Gastroesophageal sphincter (tissue), 4 donors: ENCODE results near the gene DUOX1. TPM values are rescaled to one million over a fixed set of nuclear protein-coding genes. Genes with fewer than 3 reads are reported as not detected.
"Not testable (repeated sequence)": the region's sequence is repeated elsewhere in the genome, so short reads cannot be mapped to it uniquely, and the experiment has no call there.

Experiments
- ATAC-seq: fragments of 150-250 bp; one replicate; pipeline ENCODE4 v1.9.1; 2016; ENCODE audit warnings: mild to moderate bottlenecking, moderate library complexity
- H3K27ac ChIP-seq, 4 donors: fragments of 200-600 bp; sonication (generic) in 3 of 4; 1 replicate in 3 of 4; 2 replicates in 1 of 4; pipeline ENCODE4 v1.5.1; 2016 to 2019
- H3K27me3 ChIP-seq: fragments of 200-600 bp; sonication (generic); one replicate; pipeline ENCODE4 v1.5.1; 2019
- H3K36me3 ChIP-seq, 2 donors: fragments of 200-600 bp; sonication (generic); one replicate each; pipeline ENCODE4 v1.5.1; 2019; ENCODE audit warnings: control low read depth in 1 of 2
- H3K4me1 ChIP-seq, 3 donors: fragments of 200-600 bp; sonication (generic); 1 replicate in 2 of 3; 2 replicates in 1 of 3; pipeline ENCODE4 v1.5.1; 2016 to 2019; ENCODE audit warnings: control low read depth in 2 of 3
- H3K4me3 ChIP-seq, 2 donors: fragments of 200-600 bp; sonication (generic); one replicate each; pipeline ENCODE4 v1.5.1; 2019; ENCODE audit warnings: mild to moderate bottlenecking in 1 of 2, moderate library complexity in 1 of 2
- H3K9me3 ChIP-seq, 3 donors: fragments of 200-600 bp; sonication (generic); one replicate each; pipeline ENCODE4 v1.5.1; 2017 to 2019; ENCODE audit warnings: control low read depth in 2 of 3
- EP300 ChIP-seq: sonication (generic); formaldehyde crosslinking; IDR thresholded peaks from one replicate; pipeline ENCODE4 v1.6.1; 2017; ENCODE audit warnings: antibody characterized with exemption, mild to moderate bottlenecking
- POLR2A ChIP-seq, 2 donors: fragments of 450-650 bp; IDR thresholded peaks; one replicate each; pipeline ENCODE4 v1.6.1; 2017; ENCODE audit warnings: antibody characterized with exemption in 2 of 2, mild to moderate bottlenecking in 2 of 2, moderate library complexity in 1 of 2
- POLR2AphosphoS5 ChIP-seq: sonication (generic); formaldehyde crosslinking; IDR thresholded peaks from one replicate; pipeline ENCODE4 v1.6.1; 2017; ENCODE audit warnings: antibody characterized with exemption
- WGBS, 2 donors: methylation state at CpG; one replicate each; pipeline ENCODE4 v1.1.5; 2018; ENCODE audit warnings: low coverage in 1 of 2; 5-methylcytosine and 5-hydroxymethylcytosine counted together
- total RNA-seq, 4 donors: library from RNA; depleted of rRNA; stranded (reverse); fragments of >200 nt; gene quantifications; one replicate each; pipeline ENCODE4 v1.1.0, GENCODE V29; 2016
- TF ChIP-seq, protein P1 (sequence below), 4 experiments: fragments of 200-600 bp in 2 of 4; fragments of 450-650 bp in 2 of 4; sonication (generic) in 1 of 4; IDR thresholded peaks; one replicate each; pipeline ENCODE4 v1.5.1; 2017 to 2019; ENCODE audit warnings: antibody characterized with exemption in 4 of 4, mild to moderate bottlenecking in 2 of 4, moderate library complexity in 2 of 4

The DUOX1 gene
- 1 to 10 TPM in 2 of 4 donors, under 1 TPM in 2; 0.08 to 2.7 (median 1.1) TPM for total RNA-seq

DNA sequence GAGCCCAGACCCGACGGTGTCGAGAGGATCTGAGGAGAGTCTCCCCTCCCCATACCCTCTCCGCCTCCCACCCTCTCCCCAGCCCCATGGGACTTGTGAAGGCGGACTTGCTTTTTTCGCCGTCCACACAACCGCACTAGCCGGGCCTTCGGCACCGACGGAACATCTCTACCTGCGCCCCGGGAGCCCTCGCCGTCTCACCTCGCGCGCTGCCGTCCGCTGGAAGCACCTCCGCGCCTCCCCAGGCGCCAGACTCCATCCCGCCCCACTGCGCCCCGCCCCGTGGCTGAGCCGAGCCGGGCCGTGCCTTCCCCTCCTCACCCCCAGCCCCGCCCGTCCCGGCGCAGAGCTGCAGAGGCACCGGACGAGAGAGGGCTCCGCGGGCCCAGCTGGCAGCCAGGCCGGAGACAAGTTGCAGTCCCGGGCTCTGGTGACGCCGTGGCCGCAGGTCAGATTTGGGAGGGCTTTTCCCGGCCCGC is at the start of gene DUOX1, which contains the start of gene DUOXA1:
DUOX1 (plus strand) TSS at position 344 of the 479 bp plus-strand sequence. CDS start 1,973 bp downstream, outside the sequence.
DUOXA1 (minus strand) TSS at position 229 of the 479 bp plus-strand sequence. CDS start 6,865 bp downstream, outside the sequence.
- TF ChIP-seq POLR2AphosphoS5 (no peak), EP300 (no peak), POLR2A (IDR thresholded peaks at IDR 0.05) (no peak)
- TF ChIP-seq, protein P1, sequence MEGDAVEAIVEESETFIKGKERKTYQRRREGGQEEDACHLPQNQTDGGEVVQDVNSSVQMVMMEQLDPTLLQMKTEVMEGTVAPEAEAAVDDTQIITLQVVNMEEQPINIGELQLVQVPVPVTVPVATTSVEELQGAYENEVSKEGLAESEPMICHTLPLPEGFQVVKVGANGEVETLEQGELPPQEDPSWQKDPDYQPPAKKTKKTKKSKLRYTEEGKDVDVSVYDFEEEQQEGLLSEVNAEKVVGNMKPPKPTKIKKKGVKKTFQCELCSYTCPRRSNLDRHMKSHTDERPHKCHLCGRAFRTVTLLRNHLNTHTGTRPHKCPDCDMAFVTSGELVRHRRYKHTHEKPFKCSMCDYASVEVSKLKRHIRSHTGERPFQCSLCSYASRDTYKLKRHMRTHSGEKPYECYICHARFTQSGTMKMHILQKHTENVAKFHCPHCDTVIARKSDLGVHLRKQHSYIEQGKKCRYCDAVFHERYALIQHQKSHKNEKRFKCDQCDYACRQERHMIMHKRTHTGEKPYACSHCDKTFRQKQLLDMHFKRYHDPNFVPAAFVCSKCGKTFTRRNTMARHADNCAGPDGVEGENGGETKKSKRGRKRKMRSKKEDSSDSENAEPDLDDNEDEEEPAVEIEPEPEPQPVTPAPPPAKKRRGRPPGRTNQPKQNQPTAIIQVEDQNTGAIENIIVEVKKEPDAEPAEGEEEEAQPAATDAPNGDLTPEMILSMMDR (IDR thresholded peaks at IDR 0.05): no peak
- peak within 1 kb of the TSS in 1 of 2 donors; percentile 42 for H3K4me3 ChIP-seq

DNA sequence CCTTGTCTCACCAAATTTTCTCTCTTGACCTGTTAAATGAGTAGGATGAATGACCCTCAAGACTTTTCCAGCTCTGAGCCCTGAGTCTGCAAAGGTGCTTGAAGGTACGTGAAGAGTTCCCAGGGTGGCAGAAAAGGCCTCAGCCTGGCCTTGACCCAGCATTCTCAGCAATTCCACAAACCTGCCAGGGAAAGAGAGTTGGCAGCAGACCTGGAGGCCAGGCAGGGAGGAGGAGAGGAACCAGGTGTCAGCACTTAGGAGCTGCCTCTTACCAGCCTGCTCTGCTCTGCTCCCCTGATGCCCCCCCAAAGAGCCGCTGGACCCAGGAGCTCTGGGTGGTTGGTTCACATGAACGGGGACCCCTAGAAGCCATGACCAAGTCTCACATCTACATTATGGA is 49.2 kb upstream of the DUOX1 start:
- H3K4me1 ChIP-seq, H3K36me3 ChIP-seq, H3K9me3 ChIP-seq, H3K27ac ChIP-seq, H3K27me3 ChIP-seq, H3K4me3 ChIP-seq, ATAC-seq: not testable (repeated sequence)
- WGBS, 2 donors: no CpG with 5 or more reads among the region's 3 CpGs

More for the DNA sequence above, at the start of gene DUOX1, which contains the start of gene DUOXA1:
- peak; percentile 44 for ATAC-seq
- no peaks in the 10 kb centered on the region for H3K36me3 ChIP-seq
- H3K9me3 ChIP-seq: no peaks in the 10 kb centered on the region
- H3K27ac ChIP-seq: no peak within 1 kb of the TSS
- WGBS, 2 donors: 0% methylated on average over 3 of the region's 46 CpGs; no CpG with 5 or more reads in 1 of the 2 donors
- H3K4me1 ChIP-seq: peaks cover 0 to 16% (median 0%) of the 10 kb centered on the region in 3 donors
- H3K27me3 ChIP-seq: peaks cover 97% of the 10 kb centered on the region

DNA sequence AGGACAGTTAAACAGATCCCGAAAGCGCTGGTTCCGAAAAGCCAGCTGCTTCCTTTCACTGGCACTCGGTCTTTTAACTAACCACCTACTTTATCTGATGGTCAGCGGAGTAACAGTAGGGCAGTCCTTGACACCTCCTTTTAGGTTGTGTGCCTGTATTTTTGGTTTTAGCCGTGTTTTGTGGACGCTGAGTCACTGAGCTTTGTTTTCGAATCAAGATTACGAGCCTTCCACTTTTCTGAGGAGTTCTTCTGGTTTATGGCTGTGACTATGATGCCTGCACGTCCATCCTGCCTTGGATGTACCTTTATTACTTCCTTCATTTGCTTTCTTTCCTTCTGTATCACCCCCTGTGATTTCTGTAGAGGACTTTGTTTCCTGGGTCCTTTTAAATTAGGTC is 47.4 kb upstream of the DUOX1 start:
- H3K4me3 ChIP-seq, H3K27ac ChIP-seq, H3K4me1 ChIP-seq, H3K9me3 ChIP-seq, H3K36me3 ChIP-seq, ATAC-seq: not testable (repeated sequence)
- WGBS, 2 donors: 55 to 68% methylated on average over 2 to 5 of the region's 10 CpGs
- H3K27me3 ChIP-seq: peaks cover 13% of the 10 kb centered on the region

DNA sequence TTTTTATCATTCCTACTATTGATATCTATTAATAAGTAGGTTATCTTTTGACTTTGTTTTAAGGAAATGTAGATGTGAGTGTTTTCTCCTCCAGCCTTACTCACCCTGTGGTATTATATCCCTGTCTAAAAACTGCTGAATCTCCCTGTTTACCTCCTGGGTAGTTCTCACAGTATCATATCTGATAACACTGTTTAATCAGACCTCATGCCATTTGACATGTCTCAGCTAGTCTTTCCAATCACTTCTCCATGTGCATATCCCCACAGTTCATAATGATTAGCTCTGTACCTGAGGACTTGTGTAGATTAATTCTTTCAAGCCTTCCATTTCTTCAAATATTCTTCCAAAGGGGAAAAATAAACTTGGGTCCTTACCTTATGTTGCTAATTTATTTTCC is 46.6 kb upstream of the DUOX1 start:
- Histone ChIP-seq H3K4me3 (no peak overlapping the region), H3K27me3 (peaks cover 17% of the 10 kb centered on the region), H3K9me3 (no peaks in the 10 kb centered on the region), H3K4me1 (no peaks in the 10 kb centered on the region), H3K27ac (no peak overlapping the region), H3K36me3 (no peaks in the 10 kb centered on the region)
- no peak for ATAC-seq
- TF ChIP-seq EP300 (no peak), POLR2A (IDR thresholded peaks at IDR 0.05) (no peak), POLR2AphosphoS5 (no peak)
- TF ChIP-seq, protein P1 (IDR thresholded peaks at IDR 0.05): no peak

DNA sequence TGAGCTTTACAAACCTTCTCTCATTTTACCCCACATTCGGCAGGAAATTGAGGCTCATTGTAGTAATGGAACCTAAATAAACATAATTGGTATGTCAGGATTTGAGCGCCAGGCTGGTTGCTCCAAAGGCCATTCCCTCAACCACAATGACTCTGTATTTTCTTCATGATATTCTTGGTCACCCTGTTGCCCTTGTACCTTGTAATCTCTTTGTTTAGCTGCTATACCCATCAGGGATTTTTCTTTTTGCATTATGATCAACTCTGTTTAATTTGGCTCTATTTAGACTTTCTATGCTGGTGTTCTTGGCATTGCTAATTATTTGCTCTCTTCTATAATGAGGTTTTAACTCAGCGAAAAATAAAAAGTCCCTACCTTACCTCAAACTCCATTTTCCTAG is 45.6 kb upstream of the DUOX1 start:
- Histone ChIP-seq H3K9me3 (no peaks in the 10 kb centered on the region), H3K4me1 (no peaks in the 10 kb centered on the region), H3K36me3 (no peaks in the 10 kb centered on the region), H3K4me3 (no peak overlapping the region), H3K27me3 (peaks cover 22% of the 10 kb centered on the region), H3K27ac (no peak overlapping the region)
- ATAC-seq: no peak
- no peak for TF ChIP-seq POLR2A (IDR thresholded peaks at IDR 0.05)
- TF ChIP-seq, protein P1 (IDR thresholded peaks at IDR 0.05): no peak
- TF ChIP-seq EP300: no peak
- no peak for TF ChIP-seq POLR2AphosphoS5
- WGBS, 2 donors: 73 to 85% methylated on average over 3 of the region's 3 CpGs

DNA sequence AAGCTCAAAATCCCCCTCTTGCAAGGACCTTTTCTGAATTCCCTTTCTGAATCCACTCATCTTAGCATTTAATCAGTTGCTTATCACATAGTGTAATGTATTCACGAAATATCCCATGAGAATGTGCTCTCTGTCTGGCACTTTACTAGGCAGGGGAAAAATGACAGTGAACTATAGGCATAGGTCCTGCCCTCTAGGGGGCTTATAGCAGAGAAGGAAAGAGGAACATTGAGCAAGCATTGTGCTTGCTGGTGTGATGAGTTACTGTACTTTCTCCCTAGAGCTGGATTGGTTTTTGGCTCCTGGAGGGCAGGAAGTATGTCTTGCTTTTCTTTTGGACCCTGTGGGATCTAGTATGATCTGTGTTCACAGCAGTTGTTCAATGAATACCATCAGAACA is 42.3 kb upstream of the DUOX1 start:
- no peaks in the 10 kb centered on the region for H3K9me3 ChIP-seq
- ATAC-seq: no peak
- H3K4me1 ChIP-seq: no peaks in the 10 kb centered on the region
- peaks cover 34% of the 10 kb centered on the region for H3K27me3 ChIP-seq
- no peak overlapping the region for H3K4me3 ChIP-seq
- no peak for TF ChIP-seq EP300
- TF ChIP-seq POLR2A (IDR thresholded peaks at IDR 0.05): no peak
- TF ChIP-seq, protein P1 (IDR thresholded peaks at IDR 0.05): no peak
- no peak for TF ChIP-seq POLR2AphosphoS5
- no peak overlapping the region for H3K27ac ChIP-seq
- WGBS, 2 donors: 38 to 80% methylated on average over 1 of the region's 1 CpG
- no peaks in the 10 kb centered on the region for H3K36me3 ChIP-seq
